HUES48 (cell line): ENCODE measurements around the gene NEMF.
"Not testable (repeated sequence)": the region's sequence is repeated elsewhere in the genome, so short reads cannot be mapped to it uniquely, and the experiment has no call there.

Experiments
- H3K27ac ChIP-seq: one replicate; pipeline ENCODE4 v1.7.0; 2013; ENCODE audit warnings: low read depth, low read length, inconsistent platforms
- H3K27me3 ChIP-seq: 2 replicates; pipeline ENCODE4 v1.6.1; 2013; ENCODE audit warnings: mild to moderate bottlenecking, low read length; ENCODE audit not compliant: control insufficient read depth, insufficient read depth
- H3K36me3 ChIP-seq: 2 replicates; pipeline ENCODE4 v1.6.1; 2013; ENCODE audit warnings: low read length; ENCODE audit not compliant: control insufficient read depth, insufficient read depth
- H3K4me1 ChIP-seq: 2 replicates; pipeline ENCODE4 v1.6.1; 2013; ENCODE audit warnings: mild to moderate bottlenecking, low read length; ENCODE audit not compliant: control insufficient read depth, insufficient read depth
- H3K4me3 ChIP-seq: 2 replicates; pipeline ENCODE4 v1.5.1; 2013; ENCODE audit warnings: mild to moderate bottlenecking, low read depth, low read length
- H3K9ac ChIP-seq: 2 replicates; pipeline ENCODE4 v1.6.1; 2013; ENCODE audit warnings: mild to moderate bottlenecking, low read depth, low read length, moderate library complexity
- H3K9me3 ChIP-seq: 2 replicates; pipeline ENCODE4 v1.6.1; 2013; ENCODE audit warnings: low read length; ENCODE audit not compliant: control insufficient read depth, insufficient read depth

The NEMF gene

DNA sequence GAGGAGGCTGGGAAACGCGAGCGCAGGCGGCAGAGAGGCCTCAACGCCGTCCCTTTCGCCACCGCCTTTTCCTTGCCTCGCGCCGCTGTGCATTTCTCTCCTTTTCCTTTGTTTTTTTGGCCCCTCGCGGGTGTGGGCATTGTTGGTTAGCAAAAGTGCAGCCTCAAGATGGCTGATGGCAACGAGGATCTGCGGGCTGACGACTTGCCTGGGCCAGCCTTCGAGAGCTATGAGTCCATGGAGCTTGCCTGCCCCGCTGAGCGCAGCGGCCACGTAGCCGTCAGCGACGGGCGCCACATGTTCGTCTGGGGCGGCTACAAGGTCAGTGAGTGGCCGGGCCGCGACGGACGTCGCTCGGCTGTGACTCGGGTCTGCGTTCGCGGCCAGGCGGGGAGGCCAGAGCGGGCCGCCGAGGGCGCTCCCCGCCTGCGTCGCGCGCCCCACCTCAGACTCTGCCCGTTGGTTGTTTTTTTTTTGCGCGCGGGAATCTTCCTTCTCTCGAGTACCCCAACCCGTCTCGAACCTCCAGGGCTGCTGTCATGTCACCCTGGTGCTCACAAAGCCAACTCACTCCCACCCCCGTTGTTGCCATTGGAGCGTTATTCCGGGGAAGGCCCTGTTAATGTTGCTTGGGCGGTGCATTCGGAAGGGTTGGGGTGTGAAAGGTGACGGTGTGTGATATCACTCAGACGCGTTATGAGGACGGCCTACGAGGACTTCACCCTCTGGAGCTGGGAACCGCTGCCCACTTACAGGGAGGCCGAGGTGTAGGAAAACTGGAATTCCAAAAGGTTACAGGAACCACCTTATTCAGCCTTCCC, 84.1 kb downstream of the NEMF start:
- Histone ChIP-seq H3K27me3 (no peaks in the 10 kb centered on the region), H3K27ac (peak overlapping the region; percentile 99), H3K4me1 (peaks cover 8% of the 10 kb centered on the region; the same call in 1 of the 2 replicates), H3K9me3 (no peaks in the 10 kb centered on the region), H3K36me3 (peaks cover 4% of the 10 kb centered on the region), H3K9ac (peak overlapping the region; percentile 98), H3K4me3 (peak overlapping the region; percentile 98)

DNA sequence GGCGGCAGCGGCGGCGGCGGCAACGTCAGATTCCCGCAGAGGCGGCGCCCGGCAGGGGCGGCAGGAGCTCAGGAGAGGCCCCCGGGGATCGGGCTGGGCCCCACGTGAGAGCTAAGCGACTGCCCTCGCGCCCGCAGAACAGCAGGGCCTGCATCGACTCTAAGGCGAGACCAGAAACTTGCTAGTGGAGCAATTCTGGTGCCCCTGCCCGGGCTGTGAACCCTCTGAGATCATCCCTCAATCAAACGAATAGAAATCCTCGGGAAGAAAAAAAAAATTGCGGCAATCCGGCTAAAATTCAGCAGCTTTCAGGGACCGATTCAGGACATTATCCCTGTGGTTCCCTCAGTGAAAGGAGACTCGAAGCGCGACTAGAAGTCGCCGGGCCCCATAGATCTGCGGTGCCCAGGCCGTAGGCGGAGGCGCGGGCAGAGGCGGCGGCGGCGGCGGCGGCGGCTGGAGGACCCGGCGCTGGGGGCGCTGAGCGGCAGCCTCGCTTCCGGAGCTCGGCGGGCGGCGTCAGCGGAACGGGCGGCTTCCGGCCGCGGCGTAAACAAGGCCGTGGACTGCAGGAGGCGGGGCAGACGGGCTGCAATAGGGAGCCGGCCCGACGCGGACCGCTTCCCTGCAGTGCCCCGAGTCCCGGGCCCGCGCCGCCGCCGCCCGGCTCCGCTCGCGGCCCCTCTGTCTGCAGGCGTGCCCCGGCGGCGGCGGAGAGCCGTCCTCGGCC, 84.9 kb downstream of the NEMF start, which contains the start of gene KLHDC2:
Gene KLHDC2, plus strand, starts transcription at position 583 of the 730 bp plus-strand sequence. CDS start 316 bp downstream, outside the sequence.
- Histone ChIP-seq H3K9ac (peak within 1 kb of the TSS; percentile 98), H3K27ac (peak within 1 kb of the TSS; percentile 99), H3K4me3 (peak within 1 kb of the TSS; percentile 98), H3K27me3 (no peaks in the 10 kb centered on the region), H3K36me3 (peaks cover 4% of the 10 kb centered on the region), H3K4me1 (peaks cover 8% of the 10 kb centered on the region; the same call in 1 of the 2 replicates), H3K9me3 (no peaks in the 10 kb centered on the region)

DNA sequence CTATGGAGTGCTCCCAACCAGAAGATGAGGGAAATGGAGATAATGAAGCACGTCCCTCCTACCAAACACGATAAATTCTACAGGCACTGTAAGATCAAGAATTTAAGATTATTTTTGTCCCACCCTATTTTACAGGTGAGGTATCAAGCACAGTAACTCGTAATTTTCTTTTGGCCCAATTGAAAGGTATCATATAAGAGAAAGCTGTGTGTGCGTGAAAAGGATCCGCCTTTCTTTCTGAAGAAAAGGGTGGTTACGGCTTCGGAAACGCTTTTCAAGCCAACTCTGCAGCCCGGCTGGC, 85.4 kb downstream of the NEMF start:
- peak overlapping the region; percentile 98 for H3K9ac ChIP-seq
- no peaks in the 10 kb centered on the region for H3K27me3 ChIP-seq
- H3K27ac ChIP-seq = peak overlapping the region; percentile 99
- no peaks in the 10 kb centered on the region for H3K9me3 ChIP-seq
- H3K36me3 ChIP-seq = peaks cover 1% of the 10 kb centered on the region
- H3K4me1 ChIP-seq = peaks cover 8% of the 10 kb centered on the region; the same call in 1 of the 2 replicates
- H3K4me3 ChIP-seq = peak overlapping the region; percentile 98

DNA sequence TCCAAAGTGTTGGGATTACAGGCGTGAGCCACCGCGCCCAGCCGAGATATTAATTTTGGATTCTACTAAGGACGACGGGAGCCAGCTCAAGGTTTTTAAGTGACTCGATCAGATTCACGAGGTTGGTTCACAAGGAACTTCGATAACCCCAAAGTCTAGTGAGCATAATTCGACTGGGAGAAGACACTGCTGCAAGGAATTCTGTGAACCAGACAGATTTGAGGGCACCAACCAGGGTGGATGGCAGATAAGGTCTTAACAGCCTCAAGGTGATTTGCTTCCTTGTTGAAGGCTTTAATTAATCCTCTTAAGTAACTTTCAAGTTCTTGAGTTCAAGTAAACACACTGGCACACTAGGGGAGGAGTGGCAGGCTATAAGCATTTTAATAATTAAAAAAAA, 85.7 kb downstream of the NEMF start:
- H3K36me3 ChIP-seq = no peaks in the 10 kb centered on the region; the same call in 1 of the 2 replicates

DNA sequence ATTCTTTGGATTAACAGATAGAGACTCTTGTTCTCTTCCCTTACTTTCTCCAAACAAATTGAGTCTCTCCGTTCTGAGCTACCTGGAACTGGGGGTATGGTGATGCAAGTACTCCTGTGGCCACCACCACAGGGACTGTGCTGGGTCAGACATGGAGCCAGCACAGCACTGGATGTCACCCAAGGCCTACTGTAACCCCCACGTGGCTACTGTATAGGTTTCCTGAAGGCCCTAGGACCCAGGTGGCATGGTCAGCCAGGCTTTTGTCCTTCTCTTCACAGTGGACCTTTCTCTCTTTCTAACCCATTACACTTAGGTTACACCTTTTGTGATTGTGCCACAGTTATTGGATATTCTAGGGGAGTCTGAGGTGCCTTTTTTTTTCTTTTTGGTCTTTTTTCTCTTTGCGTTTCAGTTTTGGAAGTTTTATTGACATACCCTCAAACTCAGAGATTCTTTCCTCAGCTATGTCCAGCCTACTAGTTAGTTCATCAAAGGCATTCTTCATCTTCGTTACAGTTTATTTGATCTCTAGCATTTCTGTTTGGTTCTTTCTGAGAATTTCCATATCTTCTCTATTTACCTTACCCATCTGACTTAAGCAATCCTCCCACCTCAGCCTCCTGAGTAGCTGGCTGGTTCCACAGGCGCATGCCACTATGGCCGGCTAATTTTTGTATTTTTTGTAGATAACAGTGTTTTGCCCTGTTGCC, 90.6 kb downstream of the NEMF start:
- H3K27ac ChIP-seq = no peak overlapping the region
- no peak overlapping the region for H3K9ac ChIP-seq
- H3K4me1 ChIP-seq = peaks cover 3% of the 10 kb centered on the region; the same call in 1 of the 2 replicates
- no peak overlapping the region for H3K4me3 ChIP-seq
- no peaks in the 10 kb centered on the region for H3K27me3 ChIP-seq
- no peaks in the 10 kb centered on the region for H3K9me3 ChIP-seq
- no peaks in the 10 kb centered on the region for H3K36me3 ChIP-seq

More for the DNA sequence above, 85.7 kb downstream of the NEMF start:
- H3K27me3 ChIP-seq = no peaks in the 10 kb centered on the region
- peak overlapping the region; percentile 98 for H3K4me3 ChIP-seq
- H3K9me3 ChIP-seq = no peaks in the 10 kb centered on the region
- peak overlapping the region; percentile 99 for H3K27ac ChIP-seq
- peaks cover 8% of the 10 kb centered on the region; the same call in 1 of the 2 replicates for H3K4me1 ChIP-seq
- peak overlapping the region; percentile 98; the same call in 1 of the 2 replicates for H3K9ac ChIP-seq

DNA sequence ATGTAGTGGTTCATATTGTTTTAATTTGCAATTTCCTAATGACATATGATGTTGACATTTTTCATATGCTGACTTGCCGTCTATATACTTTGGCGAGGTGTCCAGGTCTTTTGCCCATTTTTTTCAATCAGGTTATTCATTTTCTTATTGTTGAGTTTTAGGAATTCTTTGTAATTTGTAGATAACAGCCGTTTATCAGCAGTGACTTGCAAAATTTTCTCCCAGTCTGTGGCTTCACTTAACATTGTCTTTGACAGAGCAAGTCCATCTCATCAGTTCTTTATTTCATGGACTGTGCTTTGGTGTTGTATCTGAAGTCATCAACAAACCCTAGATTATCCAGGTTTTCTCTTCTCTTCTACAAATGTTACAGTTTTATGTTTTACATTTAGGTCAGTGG, 97.2 kb downstream of the NEMF start:
- no peaks in the 10 kb centered on the region for H3K9me3 ChIP-seq
- H3K36me3 ChIP-seq = no peaks in the 10 kb centered on the region
- H3K9ac ChIP-seq = no peak overlapping the region
- H3K27ac ChIP-seq = no peak overlapping the region
- no peaks in the 10 kb centered on the region for H3K27me3 ChIP-seq
- H3K4me3 ChIP-seq = no peak overlapping the region
- no peaks in the 10 kb centered on the region for H3K4me1 ChIP-seq

DNA sequence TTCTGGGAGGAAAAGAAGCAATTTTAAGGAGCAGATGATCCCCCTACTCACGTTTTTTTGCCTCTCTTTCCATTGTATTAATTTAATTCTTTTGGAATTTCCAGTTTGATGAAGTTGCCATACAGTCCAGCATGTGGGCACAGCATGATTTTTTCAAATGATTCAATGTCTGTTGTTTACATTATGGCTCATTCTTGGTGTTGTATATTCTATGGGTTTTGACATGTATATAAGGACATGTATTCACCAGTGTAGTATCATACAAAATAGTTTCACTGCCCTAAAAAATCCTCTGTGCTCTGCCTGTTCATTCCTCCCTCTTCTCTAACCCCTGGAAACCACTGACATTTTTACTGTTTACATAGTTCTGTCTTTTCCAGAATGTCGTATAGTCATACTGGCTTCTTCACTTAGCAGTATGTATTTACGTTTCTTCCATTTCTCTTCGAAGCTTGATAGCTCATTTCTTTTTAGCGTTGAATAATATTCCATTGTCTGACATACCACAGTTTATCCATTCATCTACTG, 98.0 kb downstream of the NEMF start:
- Histone ChIP-seq H3K36me3 (no peaks in the 10 kb centered on the region), H3K9ac (no peak overlapping the region), H3K4me1 (no peaks in the 10 kb centered on the region), H3K9me3 (no peaks in the 10 kb centered on the region), H3K27ac (no peak overlapping the region), H3K4me3 (no peak overlapping the region), H3K27me3 (no peaks in the 10 kb centered on the region)

DNA sequence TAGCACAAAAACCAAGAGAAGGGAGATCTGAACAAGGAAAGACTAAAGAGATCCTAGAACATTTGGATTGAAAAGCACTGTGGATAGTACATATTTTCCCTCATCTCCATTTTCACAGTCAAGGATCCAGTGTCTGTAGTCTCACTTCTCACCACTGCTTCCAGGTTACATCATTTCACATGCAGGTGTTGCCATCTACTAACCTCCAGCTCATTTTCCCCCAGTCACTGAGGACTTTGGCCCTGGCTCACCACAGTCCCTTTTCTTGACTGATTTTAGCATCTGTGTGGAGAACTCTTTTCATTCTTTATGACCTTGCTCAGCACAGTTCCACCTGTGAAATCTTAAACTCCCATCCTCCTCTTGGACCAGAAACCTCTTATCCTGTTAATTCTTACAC, 106.1 kb downstream of the NEMF start:
- not testable (repeated sequence) for H3K4me1 ChIP-seq, H3K27me3 ChIP-seq, H3K4me3 ChIP-seq, H3K9ac ChIP-seq, H3K27ac ChIP-seq, H3K9me3 ChIP-seq, H3K36me3 ChIP-seq

DNA sequence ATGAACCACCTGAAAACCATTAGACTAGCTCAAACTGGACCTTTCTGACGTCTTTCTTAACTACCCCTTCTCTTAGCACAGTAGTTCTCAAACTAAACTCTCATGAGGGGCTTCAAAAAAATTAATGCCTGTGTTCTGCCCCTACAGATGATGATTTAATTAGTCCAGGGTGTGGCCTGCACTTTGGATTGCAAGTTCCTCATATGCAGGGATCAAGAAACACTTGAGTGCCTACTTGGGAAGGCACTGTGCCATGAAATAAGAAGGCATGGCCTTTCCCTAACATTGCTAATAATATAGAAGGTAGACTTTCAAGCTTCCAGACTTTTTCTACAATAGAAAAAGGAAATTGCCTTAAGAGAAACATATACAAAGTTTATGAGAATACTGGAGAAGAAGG, 107.4 kb downstream of the NEMF start:
- Histone ChIP-seq H3K27ac (no peak overlapping the region), H3K27me3 (no peaks in the 10 kb centered on the region), H3K4me1 (no peaks in the 10 kb centered on the region), H3K9me3 (no peaks in the 10 kb centered on the region), H3K36me3 (no peaks in the 10 kb centered on the region), H3K4me3 (no peak overlapping the region), H3K9ac (no peak overlapping the region)

DNA sequence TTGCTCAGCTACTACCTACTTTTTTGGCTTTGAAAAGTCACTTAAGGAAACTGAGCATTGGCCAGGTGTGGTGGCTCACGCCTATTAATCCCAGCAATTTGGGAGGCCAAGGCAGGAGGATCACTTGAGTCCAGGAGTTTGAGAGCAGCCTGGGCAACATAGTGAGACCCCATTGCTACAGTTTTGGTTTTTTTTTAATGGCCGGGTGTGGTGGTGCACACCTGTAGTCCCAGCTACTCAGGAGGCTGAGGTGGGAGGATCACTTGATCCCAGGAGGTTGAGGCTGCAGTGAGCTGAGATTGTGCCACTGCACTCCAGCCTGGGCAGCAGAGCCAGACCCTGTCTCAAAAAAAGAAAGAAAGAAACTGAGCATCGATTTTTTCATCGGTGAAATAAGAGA, 116.9 kb downstream of the NEMF start:
- H3K9me3 ChIP-seq, H3K36me3 ChIP-seq, H3K27me3 ChIP-seq, H3K9ac ChIP-seq, H3K4me3 ChIP-seq, H3K27ac ChIP-seq, H3K4me1 ChIP-seq: not testable (repeated sequence)
